ENCODE measurements around the gene TMEM161A. TPM values are rescaled to one million over a fixed set of nuclear protein-coding genes. Genes with fewer than 3 reads are reported as not detected.

Gene TMEM161A
- total and polyA plus RNA-seq, 2 of the 13 experiments (the other 11 are each of a cell fraction or from before 2014, with no cell fraction given) = 25.9 to 31.4 TPM

DNA sequence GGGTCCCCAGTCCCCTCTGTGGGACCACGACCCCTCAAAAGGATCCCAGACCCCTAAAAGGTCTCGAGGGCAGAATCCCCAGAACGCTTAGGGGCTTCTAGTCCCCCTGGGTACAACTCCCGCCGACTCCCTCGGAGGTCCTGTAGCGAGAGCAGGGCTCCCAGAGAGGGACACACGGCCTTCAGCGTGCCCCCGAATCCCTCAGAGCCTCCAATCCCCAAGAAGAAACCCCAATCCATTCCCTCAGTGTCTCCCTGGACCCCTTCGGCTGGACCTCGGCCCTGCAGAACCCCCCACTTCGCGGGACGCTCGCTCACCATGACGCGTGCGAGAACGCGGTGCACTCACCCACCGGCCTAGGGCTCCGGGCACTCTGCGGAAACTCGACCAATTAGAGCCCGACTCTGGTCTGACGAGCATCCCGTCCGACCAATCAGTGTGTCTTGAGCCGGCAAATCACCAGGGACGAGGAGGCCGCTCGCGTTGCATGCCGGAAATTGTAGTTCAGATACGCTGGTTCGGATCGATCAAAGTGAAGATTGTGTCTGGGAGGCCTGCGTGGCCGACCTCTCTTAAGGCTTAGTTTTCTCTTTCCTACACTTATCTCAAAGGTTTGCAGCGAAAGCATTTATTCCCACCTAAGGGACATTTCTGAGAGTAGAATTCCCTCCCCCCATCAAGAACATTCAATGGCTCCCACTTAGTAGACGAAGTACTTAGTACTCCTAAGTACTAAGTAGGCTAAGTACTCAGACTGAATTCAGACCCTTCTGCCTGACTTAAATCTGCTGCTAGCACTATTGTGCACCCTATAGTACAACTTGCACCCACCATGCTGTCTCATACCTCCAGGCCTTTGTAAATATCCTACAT is at the start of gene TMEM161A (continued):
- TF ChIP-seq HOXA5 (CRISPR knock-in tag; IDR thresholded peaks at IDR 0.05) (0 out of 2 replicates have a peak, but pooled peaks have one; percentile 49), TCF12 (IDR thresholded peaks at IDR 0.05) (no peak), TCF12 (CRISPR knock-in tag; IDR thresholded peaks at IDR 0.05) (no peak), HMG20B (CRISPR knock-in tag; conservative IDR thresholded peaks at IDR 0.05) (no peak), ZNF83 (CRISPR knock-in tag; IDR thresholded peaks at IDR 0.05; ENCODE audit: borderline replicate concordance) (no peak), ZFP82 (CRISPR knock-in tag; IDR thresholded peaks at IDR 0.05; ENCODE audit: borderline replicate concordance) (no peak), PAWR (CRISPR knock-in tag; IDR thresholded peaks at IDR 0.05; ENCODE audit: borderline replicate concordance) (no peak), ZNF3 (CRISPR knock-in tag; IDR thresholded peaks at IDR 0.05) (no peak), PITX1 (CRISPR knock-in tag; IDR thresholded peaks at IDR 0.05) (peak; percentile 14; the same call in 1 of the 2 replicates), ZNF703 (CRISPR knock-in tag; IDR thresholded peaks at IDR 0.05; ENCODE audit: borderline replicate concordance) (no peak), FOXC1 (CRISPR knock-in tag; IDR thresholded peaks at IDR 0.05; ENCODE audit: borderline replicate concordance) (no peak), MAF1 (CRISPR knock-in tag; IDR thresholded peaks at IDR 0.05; ENCODE audit: borderline replicate concordance) (no peak), ZNF501 (CRISPR knock-in tag; IDR thresholded peaks at IDR 0.05) (peak; percentile 59; the same call in 1 of the 2 replicates), NFKB2 (CRISPR knock-in tag; IDR thresholded peaks at IDR 0.05; ENCODE audit: borderline replicate concordance) (peak; percentile 81; the same call in 1 of the 2 replicates), CEBPG (CRISPR knock-in tag; IDR thresholded peaks at IDR 0.05) (no peak), TBL1XR1 (IDR thresholded peaks at IDR 0.05; ENCODE audit: borderline replicate concordance, low read length, partially characterized antibody) (no peak), STAT5B (CRISPR knock-in tag; IDR thresholded peaks at IDR 0.05) (no peak)
- TF ChIP-seq, protein P1, sequence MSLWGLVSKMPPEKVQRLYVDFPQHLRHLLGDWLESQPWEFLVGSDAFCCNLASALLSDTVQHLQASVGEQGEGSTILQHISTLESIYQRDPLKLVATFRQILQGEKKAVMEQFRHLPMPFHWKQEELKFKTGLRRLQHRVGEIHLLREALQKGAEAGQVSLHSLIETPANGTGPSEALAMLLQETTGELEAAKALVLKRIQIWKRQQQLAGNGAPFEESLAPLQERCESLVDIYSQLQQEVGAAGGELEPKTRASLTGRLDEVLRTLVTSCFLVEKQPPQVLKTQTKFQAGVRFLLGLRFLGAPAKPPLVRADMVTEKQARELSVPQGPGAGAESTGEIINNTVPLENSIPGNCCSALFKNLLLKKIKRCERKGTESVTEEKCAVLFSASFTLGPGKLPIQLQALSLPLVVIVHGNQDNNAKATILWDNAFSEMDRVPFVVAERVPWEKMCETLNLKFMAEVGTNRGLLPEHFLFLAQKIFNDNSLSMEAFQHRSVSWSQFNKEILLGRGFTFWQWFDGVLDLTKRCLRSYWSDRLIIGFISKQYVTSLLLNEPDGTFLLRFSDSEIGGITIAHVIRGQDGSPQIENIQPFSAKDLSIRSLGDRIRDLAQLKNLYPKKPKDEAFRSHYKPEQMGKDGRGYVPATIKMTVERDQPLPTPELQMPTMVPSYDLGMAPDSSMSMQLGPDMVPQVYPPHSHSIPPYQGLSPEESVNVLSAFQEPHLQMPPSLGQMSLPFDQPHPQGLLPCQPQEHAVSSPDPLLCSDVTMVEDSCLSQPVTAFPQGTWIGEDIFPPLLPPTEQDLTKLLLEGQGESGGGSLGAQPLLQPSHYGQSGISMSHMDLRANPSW (CRISPR knock-in tag; IDR thresholded peaks at IDR 0.05; ENCODE audit: borderline replicate concordance) = no peak
- TF ChIP-seq, protein P2, sequence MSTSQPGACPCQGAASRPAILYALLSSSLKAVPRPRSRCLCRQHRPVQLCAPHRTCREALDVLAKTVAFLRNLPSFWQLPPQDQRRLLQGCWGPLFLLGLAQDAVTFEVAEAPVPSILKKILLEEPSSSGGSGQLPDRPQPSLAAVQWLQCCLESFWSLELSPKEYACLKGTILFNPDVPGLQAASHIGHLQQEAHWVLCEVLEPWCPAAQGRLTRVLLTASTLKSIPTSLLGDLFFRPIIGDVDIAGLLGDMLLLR (CRISPR knock-in tag; IDR thresholded peaks at IDR 0.05) = no peak
- TF ChIP-seq, protein P3, sequence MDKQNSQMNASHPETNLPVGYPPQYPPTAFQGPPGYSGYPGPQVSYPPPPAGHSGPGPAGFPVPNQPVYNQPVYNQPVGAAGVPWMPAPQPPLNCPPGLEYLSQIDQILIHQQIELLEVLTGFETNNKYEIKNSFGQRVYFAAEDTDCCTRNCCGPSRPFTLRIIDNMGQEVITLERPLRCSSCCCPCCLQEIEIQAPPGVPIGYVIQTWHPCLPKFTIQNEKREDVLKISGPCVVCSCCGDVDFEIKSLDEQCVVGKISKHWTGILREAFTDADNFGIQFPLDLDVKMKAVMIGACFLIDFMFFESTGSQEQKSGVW (CRISPR knock-in tag; IDR thresholded peaks at IDR 0.05; ENCODE audit: borderline replicate concordance) = no peak
- TF ChIP-seq, protein P4, sequence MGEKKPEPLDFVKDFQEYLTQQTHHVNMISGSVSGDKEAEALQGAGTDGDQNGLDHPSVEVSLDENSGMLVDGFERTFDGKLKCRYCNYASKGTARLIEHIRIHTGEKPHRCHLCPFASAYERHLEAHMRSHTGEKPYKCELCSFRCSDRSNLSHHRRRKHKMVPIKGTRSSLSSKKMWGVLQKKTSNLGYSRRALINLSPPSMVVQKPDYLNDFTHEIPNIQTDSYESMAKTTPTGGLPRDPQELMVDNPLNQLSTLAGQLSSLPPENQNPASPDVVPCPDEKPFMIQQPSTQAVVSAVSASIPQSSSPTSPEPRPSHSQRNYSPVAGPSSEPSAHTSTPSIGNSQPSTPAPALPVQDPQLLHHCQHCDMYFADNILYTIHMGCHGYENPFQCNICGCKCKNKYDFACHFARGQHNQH (CRISPR knock-in tag; IDR thresholded peaks at IDR 0.05) = no peak; the same call in 1 of the 2 replicates
- TF ChIP-seq, protein P5, sequence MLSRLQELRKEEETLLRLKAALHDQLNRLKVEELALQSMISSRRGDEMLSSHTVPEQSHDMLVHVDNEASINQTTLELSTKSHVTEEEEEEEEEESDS (CRISPR knock-in tag; IDR thresholded peaks at IDR 0.05; ENCODE audit: borderline replicate concordance) = no peak
- TF ChIP-seq, protein P6, sequence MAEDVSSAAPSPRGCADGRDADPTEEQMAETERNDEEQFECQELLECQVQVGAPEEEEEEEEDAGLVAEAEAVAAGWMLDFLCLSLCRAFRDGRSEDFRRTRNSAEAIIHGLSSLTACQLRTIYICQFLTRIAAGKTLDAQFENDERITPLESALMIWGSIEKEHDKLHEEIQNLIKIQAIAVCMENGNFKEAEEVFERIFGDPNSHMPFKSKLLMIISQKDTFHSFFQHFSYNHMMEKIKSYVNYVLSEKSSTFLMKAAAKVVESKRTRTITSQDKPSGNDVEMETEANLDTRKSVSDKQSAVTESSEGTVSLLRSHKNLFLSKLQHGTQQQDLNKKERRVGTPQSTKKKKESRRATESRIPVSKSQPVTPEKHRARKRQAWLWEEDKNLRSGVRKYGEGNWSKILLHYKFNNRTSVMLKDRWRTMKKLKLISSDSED (CRISPR knock-in tag; IDR thresholded peaks at IDR 0.05) = no peak
